Neural crest cell (in vitro differentiated cells): ENCODE data around the gene LRCOL1. TPM values are rescaled to one million over a fixed set of nuclear protein-coding genes. Genes with fewer than 3 reads are reported as not detected.

Source experiments
- DNase-seq: peaks from one replicate; pipeline ENCODE4 v3.0.0; 2021; ENCODE audit warnings: low read depth, mixed read lengths, low spot score
- H3K27ac Mint-ChIP-seq: one replicate; pipeline ENCODE4 v1.8.0; 2021; ENCODE audit warnings: mild to moderate bottlenecking, mixed read lengths; ENCODE audit not compliant: unreplicated experiment
- H3K27me3 Mint-ChIP-seq: 2 replicates; pipeline ENCODE4 v1.8.0; 2021; ENCODE audit warnings: low read depth, mild to moderate bottlenecking, mixed read lengths
- H3K36me3 Mint-ChIP-seq: 2 replicates; pipeline ENCODE4 v1.8.0; 2021; ENCODE audit warnings: low read depth, mild to moderate bottlenecking, mixed read lengths
- H3K4me1 Mint-ChIP-seq: 2 replicates; pipeline ENCODE4 v1.8.0; 2021; ENCODE audit warnings: mixed read lengths
- H3K4me3 Mint-ChIP-seq: one replicate; pipeline ENCODE4 v1.8.0; 2021; ENCODE audit warnings: mild to moderate bottlenecking, mixed read lengths
- H3K9me3 Mint-ChIP-seq: 2 replicates; pipeline ENCODE4 v1.8.0; 2021; ENCODE audit warnings: mixed read lengths
- total RNA-seq: library from RNA; stranded (reverse); gene quantifications from 2 replicates; pipeline ENCODE4 v1.2.1, GENCODE V29; 2021
- TF ChIP-seq, protein P1 (sequence below): fragments of 200-600 bp; sonication (generic); conservative IDR thresholded peaks from 2 replicates; pipeline ENCODE4 v1.5.0; 2021; ENCODE audit warnings: antibody characterized with exemption, mild to moderate bottlenecking

The LRCOL1 gene
- total RNA-seq, 1 donor from 2014 or later: 1.7 TPM

DNA sequence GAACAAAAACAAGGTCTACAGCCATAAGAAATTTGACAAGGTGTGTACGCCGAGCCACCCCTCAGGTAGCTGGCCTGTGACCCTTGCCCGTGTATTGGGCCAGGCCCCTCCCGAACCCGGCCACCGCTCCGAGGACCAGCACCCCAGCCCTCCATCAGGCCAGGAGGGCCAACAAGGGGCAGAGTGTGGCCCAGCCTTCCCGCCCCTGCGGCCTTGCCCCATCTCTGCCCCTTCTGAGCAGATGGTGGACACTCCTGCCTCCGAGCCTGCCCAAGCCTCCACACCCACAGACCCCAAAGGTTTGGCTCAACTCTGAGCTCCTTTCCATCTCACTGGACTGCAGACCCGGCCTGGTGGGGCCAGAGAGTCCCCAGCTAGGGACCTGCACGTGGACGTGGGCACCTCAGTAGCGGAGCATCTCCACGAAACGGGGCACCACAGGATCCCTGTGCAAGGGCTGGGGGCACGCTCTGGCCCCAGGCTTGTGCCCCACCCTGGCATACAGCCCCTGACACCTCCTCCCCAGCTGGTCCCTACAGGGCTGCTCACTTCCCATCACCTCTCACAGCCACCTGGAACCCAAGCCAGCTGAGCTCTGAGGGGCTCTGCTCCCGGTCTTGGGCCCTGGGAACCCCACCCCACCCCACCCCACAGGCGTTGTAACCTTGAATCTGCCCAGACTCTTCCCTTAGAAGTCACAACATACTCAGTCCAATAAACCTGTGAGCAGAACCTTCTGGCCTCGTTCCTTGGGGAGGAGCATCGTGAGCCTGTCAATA, 11.5 kb upstream of the LRCOL1 start:
- Mint-ChIP-seq H3K36me3 (peaks cover 7% of the 10 kb centered on the region), H3K4me3 (peak overlapping the region; percentile 51), H3K27me3 (peaks cover 37% of the 10 kb centered on the region), H3K4me1 (peaks cover 18% of the 10 kb centered on the region), H3K27ac (no peak overlapping the region), H3K9me3 (no peaks in the 10 kb centered on the region)
- no peak for DNase-seq
- TF ChIP-seq, protein P1, sequence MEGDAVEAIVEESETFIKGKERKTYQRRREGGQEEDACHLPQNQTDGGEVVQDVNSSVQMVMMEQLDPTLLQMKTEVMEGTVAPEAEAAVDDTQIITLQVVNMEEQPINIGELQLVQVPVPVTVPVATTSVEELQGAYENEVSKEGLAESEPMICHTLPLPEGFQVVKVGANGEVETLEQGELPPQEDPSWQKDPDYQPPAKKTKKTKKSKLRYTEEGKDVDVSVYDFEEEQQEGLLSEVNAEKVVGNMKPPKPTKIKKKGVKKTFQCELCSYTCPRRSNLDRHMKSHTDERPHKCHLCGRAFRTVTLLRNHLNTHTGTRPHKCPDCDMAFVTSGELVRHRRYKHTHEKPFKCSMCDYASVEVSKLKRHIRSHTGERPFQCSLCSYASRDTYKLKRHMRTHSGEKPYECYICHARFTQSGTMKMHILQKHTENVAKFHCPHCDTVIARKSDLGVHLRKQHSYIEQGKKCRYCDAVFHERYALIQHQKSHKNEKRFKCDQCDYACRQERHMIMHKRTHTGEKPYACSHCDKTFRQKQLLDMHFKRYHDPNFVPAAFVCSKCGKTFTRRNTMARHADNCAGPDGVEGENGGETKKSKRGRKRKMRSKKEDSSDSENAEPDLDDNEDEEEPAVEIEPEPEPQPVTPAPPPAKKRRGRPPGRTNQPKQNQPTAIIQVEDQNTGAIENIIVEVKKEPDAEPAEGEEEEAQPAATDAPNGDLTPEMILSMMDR: no peak

DNA sequence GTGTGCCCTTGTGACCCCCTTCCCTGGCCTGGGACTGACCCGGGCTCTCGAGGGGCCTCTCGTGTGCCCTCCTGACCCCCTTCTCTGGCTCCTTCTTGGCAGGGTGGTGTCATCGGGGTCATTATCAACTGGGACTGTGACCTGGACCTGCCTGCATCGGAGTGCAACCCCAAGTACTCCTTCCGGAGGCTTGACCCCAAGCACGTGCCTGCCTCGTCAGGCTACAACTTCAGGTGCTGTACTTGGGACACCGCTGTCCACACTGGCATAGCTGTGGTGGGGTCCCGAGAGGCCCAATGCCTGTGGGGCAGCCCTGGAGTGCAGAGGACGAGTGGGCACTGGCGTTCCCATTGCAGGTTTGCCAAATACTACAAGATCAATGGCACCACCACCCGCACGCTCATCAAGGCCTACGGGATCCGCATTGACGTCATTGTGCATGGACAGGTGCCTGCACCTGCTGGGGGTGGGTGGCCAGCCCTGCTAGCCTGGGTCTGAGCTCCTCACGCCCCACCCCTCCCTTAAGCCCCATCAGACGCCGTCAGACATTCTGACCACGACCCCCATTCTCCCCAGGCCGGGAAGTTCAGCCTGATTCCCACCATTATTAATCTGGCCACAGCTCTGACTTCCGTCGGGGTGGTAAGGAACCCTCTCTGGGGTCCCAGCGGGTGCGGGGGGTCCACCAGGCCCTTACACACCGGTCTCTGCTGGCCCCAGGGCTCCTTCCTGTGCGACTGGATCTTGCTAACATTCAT, 10.7 kb upstream of the LRCOL1 start:
- Mint-ChIP-seq H3K4me1 (peaks cover 18% of the 10 kb centered on the region), H3K4me3 (peak overlapping the region; percentile 64), H3K36me3 (peaks cover 7% of the 10 kb centered on the region), H3K27me3 (peaks cover 45% of the 10 kb centered on the region), H3K9me3 (no peaks in the 10 kb centered on the region), H3K27ac (no peak overlapping the region)
- TF ChIP-seq, protein P1: no peak
- no peak for DNase-seq

DNA sequence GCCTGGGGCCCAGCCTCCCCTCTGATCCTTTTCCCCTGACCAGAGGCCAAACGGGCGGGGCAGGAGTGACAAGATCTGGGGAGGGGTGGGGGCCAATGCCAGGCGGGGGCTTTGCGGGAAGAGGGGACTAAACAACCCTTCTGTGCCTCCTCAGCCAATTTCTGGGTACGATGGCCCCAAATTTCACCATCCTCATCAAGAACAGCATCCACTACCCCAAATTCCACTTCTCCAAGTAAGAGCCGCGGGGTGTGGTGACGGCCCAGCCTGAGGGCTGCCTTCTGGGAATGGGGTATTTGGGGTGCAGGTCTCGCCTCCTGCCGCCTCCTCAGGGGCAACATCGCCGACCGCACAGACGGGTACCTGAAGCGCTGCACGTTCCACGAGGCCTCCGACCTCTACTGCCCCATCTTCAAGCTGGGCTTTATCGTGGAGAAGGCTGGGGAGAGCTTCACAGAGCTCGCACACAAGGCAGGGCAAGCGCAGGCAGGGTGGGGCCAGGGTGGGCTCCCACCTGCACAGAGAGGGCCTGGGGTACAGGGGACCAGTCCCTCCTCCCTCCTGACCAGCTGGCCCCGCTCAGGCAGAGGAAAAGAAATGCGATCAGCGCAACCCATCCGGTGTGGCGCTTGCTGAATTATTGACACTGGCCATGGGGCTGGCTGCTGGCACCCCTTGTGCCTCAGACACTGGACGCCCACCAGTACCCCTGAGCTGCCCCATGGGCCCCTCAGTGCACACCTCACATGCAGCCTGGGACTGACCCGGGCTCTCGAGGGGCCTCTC, 9.9 kb upstream of the LRCOL1 start:
- peaks cover 53% of the 10 kb centered on the region for H3K27me3 Mint-ChIP-seq
- H3K36me3 Mint-ChIP-seq: peaks cover 5% of the 10 kb centered on the region
- H3K27ac Mint-ChIP-seq: no peak overlapping the region
- H3K9me3 Mint-ChIP-seq: no peaks in the 10 kb centered on the region
- H3K4me1 Mint-ChIP-seq: peaks cover 18% of the 10 kb centered on the region
- DNase-seq: no peak
- no peak overlapping the region for H3K4me3 Mint-ChIP-seq
- TF ChIP-seq, protein P1: no peak

DNA sequence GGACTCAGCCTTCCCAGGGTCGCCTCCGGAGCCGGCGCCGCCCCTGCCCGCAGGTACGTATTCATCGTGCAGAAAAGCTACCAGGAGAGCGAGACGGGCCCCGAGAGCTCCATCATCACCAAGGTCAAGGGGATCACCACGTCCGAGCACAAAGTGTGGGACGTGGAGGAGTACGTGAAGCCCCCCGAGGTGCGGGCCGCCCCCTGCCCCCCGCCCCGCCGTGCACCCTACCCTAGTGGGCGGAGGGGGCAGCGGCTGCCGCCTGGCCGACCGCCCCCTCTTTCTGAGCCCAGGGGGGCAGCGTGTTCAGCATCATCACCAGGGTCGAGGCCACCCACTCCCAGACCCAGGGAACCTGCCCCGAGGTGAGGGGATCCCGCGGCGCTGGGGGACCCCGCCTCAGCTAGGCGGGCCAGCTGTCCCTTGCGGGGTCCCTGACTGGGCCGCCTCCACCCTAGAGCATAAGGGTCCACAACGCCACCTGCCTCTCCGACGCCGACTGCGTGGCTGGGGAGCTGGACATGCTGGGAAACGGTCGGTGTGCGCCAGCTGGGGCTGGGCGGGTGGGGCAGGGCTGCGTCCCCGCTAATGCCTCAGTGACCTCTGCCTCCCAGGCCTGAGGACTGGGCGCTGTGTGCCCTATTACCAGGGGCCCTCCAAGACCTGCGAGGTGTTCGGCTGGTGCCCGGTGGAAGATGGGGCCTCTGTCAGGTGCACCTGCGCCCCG, 9.2 kb upstream of the LRCOL1 start:
- Mint-ChIP-seq H3K9me3 (no peaks in the 10 kb centered on the region), H3K27ac (no peak overlapping the region), H3K27me3 (peaks cover 60% of the 10 kb centered on the region), H3K36me3 (peaks cover 5% of the 10 kb centered on the region), H3K4me3 (no peak overlapping the region), H3K4me1 (peaks cover 23% of the 10 kb centered on the region)
- DNase-seq: no peak
- TF ChIP-seq, protein P1: no peak

GRCh38 chr12:132619071-132619385, 8.6 kb upstream of the LRCOL1 start:
- Mint-ChIP-seq H3K4me3 (no peak overlapping the region), H3K27ac (no peak overlapping the region), H3K27me3 (peaks cover 64% of the 10 kb centered on the region), H3K4me1 (peaks cover 23% of the 10 kb centered on the region), H3K9me3 (no peaks in the 10 kb centered on the region), H3K36me3 (peaks cover 5% of the 10 kb centered on the region)
- TF ChIP-seq, protein P1: no peak
- DNase-seq: no peak
